ENCODE measurements around the gene MAPK14.

GRCh38 chr6:36023996-36024795, 3.4 kb upstream of the MAPK14 start, which contains the start of gene SLC26A8:
- TF ChIP-seq CTCF (IDR thresholded peaks at IDR 0.05; ENCODE audit: insufficient read depth, low read length) = no peak
- TF ChIP-seq REST (IDR thresholded peaks at IDR 0.05; ENCODE audit: insufficient replicate concordance, low read depth) = no peak
- TF ChIP-seq POLR2AphosphoS5 (IDR thresholded peaks at IDR 0.05; ENCODE audit: low read depth) = no peak
- TF ChIP-seq SPI1 (IDR thresholded peaks at IDR 0.05; ENCODE audit: borderline replicate concordance, low read depth) = no peak
- no peak for TF ChIP-seq GABPA (IDR thresholded peaks at IDR 0.05; ENCODE audit: low read depth)
